HEK293 (cell line): ENCODE results near the gene GADD45GIP1.

ENCODE experiments used
- CTCF ChIA-PET: fragments of 350-600 bp; formaldehyde crosslinking; extraction: SDS; loops from one replicate; lab custom pipeline; 2021; ENCODE audit warnings: antibody characterized with exemption; lab: Yijun Ruan, JAX
- POLR2A ChIA-PET: fragments of 300-600 bp; formaldehyde crosslinking; extraction: SDS; loops from one replicate; lab custom pipeline; 2020; ENCODE audit warnings: antibody characterized with exemption, inconsistent platforms; lab: Yijun Ruan, JAX
- H3K27ac ChIP-seq: fragments of 200-500 bp; sonication (Bioruptor generic); 2 replicates; pipeline ENCODE4 v1.5.1; 2014; ENCODE audit warnings: low read depth, low read length, control low read depth, inconsistent platforms; ENCODE audit errors: extremely low read depth
- H3K36me3 ChIP-seq, 2 experiments: fragments of 200-500 bp in 1 of 2; sonication (Bioruptor generic) in 1 of 2; 1 replicate in 1 of 2; 2 replicates in 1 of 2; pipeline ENCODE4 v1.5.1; 2014 to 2017; ENCODE audit warnings: inconsistent platforms in 2 of 2, low read length in 2 of 2; ENCODE audit not compliant: control insufficient read depth in 2 of 2, insufficient read depth in 1 of 2
- H3K4me1 ChIP-seq: fragments of 200-500 bp; sonication (Bioruptor generic); 2 replicates; pipeline ENCODE4 v1.5.1; 2014; ENCODE audit warnings: mild to moderate bottlenecking, low read length, inconsistent platforms; ENCODE audit not compliant: control insufficient read depth, insufficient read depth
- H3K4me3 ChIP-seq: 2 replicates; pipeline ENCODE4 v1.5.1; 2011; ENCODE audit warnings: low read depth, mild to moderate bottlenecking, control low read depth, low read length, moderate library complexity
- H3K9me3 ChIP-seq: fragments of 200-500 bp; sonication (Bioruptor generic); 2 replicates; pipeline ENCODE4 v1.5.1; 2014; ENCODE audit warnings: low read depth, low read length, inconsistent platforms; ENCODE audit not compliant: control insufficient read depth, insufficient read depth
- GLI4 ChIP-seq: fragments of 450-650 bp; formaldehyde crosslinking; IDR thresholded peaks from 2 replicates; pipeline ENCODE4 v1.5.1; 2016; ENCODE audit warnings: missing biosample characterization, missing genetic modification characterization
- HOXD13 ChIP-seq: sonication (generic); formaldehyde crosslinking; IDR thresholded peaks from 2 replicates; pipeline ENCODE4 v1.8.0; 2022; ENCODE audit warnings: missing genetic modification reagents, borderline replicate concordance
- KLF9 ChIP-seq: fragments of 450-650 bp; formaldehyde crosslinking; IDR thresholded peaks from 2 replicates; pipeline ENCODE4 v1.5.1; 2016; ENCODE audit warnings: missing biosample characterization, missing genetic modification characterization, low read depth
- PRDM1 ChIP-seq: fragments of 450-650 bp; formaldehyde crosslinking; IDR thresholded peaks from 2 replicates; pipeline ENCODE4; 2016; ENCODE audit warnings: missing biosample characterization, missing genetic modification characterization
- ZBTB48 ChIP-seq: fragments of 450-650 bp; formaldehyde crosslinking; IDR thresholded peaks from 2 replicates; pipeline ENCODE4 v1.5.1; 2016; ENCODE audit warnings: missing biosample characterization, missing genetic modification characterization
- ZBTB8A ChIP-seq: fragments of 450-650 bp; formaldehyde crosslinking; IDR thresholded peaks from 2 replicates; pipeline ENCODE4 v1.5.1; 2016; ENCODE audit warnings: missing biosample characterization, missing genetic modification characterization
- ZFP3 ChIP-seq: fragments of 450-650 bp; formaldehyde crosslinking; IDR thresholded peaks from 2 replicates; pipeline ENCODE4 v1.5.1; 2016; ENCODE audit warnings: low read depth, missing biosample characterization, missing genetic modification characterization
- ZFP69B ChIP-seq: fragments of 450-650 bp; formaldehyde crosslinking; IDR thresholded peaks from 2 replicates; pipeline ENCODE4 v1.5.1; 2016; ENCODE audit warnings: missing biosample characterization, missing genetic modification characterization
- ZNF146 ChIP-seq: fragments of 450-650 bp; formaldehyde crosslinking; IDR thresholded peaks from 2 replicates; pipeline ENCODE4 v1.5.1; 2016; ENCODE audit warnings: missing biosample characterization, missing genetic modification characterization
- ZNF16 ChIP-seq: fragments of 450-650 bp; formaldehyde crosslinking; IDR thresholded peaks from 2 replicates; pipeline ENCODE4 v1.5.1; 2016; ENCODE audit warnings: low read depth, missing biosample characterization, missing genetic modification characterization
- ZNF18 ChIP-seq: fragments of 450-650 bp; formaldehyde crosslinking; IDR thresholded peaks from 2 replicates; pipeline ENCODE4 v1.5.1; 2016; ENCODE audit warnings: missing biosample characterization, missing genetic modification characterization
- ZNF280C ChIP-seq: fragments of 450-650 bp; formaldehyde crosslinking; IDR thresholded peaks from 2 replicates; pipeline ENCODE4 v1.5.1; 2016; ENCODE audit warnings: missing biosample characterization, missing genetic modification characterization
- ZNF350 ChIP-seq: fragments of 450-650 bp; formaldehyde crosslinking; IDR thresholded peaks from 2 replicates; pipeline ENCODE4 v1.5.0; 2017; ENCODE audit warnings: missing biosample characterization, mild to moderate bottlenecking, missing genetic modification characterization
- ZNF366 ChIP-seq: fragments of 450-650 bp; formaldehyde crosslinking; conservative IDR thresholded peaks from 2 replicates; pipeline ENCODE4 v1.5.1; 2016; ENCODE audit warnings: missing biosample characterization, missing genetic modification characterization
- ZNF513 ChIP-seq: fragments of 450-650 bp; IDR thresholded peaks from 2 replicates; pipeline ENCODE4 v1.5.1; 2018; ENCODE audit warnings: missing biosample characterization, missing genetic modification characterization
- ZNF529 ChIP-seq: fragments of 450-650 bp; formaldehyde crosslinking; IDR thresholded peaks from 2 replicates; pipeline ENCODE4 v1.5.1; 2017; ENCODE audit warnings: missing genetic modification characterization, missing biosample characterization; ENCODE audit not compliant: insufficient replicate concordance
- ZNF548 ChIP-seq: fragments of 450-650 bp; formaldehyde crosslinking; IDR thresholded peaks from 2 replicates; pipeline ENCODE4 v1.5.1; 2016; ENCODE audit warnings: missing biosample characterization, missing genetic modification characterization
- ZNF596 ChIP-seq: fragments of 450-650 bp; IDR thresholded peaks from 2 replicates; pipeline ENCODE4 v1.5.0; 2018; ENCODE audit warnings: missing biosample characterization, mild to moderate bottlenecking, missing genetic modification characterization, moderate library complexity
- ZNF600 ChIP-seq: fragments of 450-650 bp; formaldehyde crosslinking; IDR thresholded peaks from 2 replicates; pipeline ENCODE4 v1.5.1; 2016; ENCODE audit warnings: missing biosample characterization, missing genetic modification characterization
- ZNF664 ChIP-seq: fragments of 450-650 bp; formaldehyde crosslinking; IDR thresholded peaks from 2 replicates; pipeline ENCODE4 v1.5.1; 2016; ENCODE audit warnings: missing biosample characterization, missing genetic modification characterization
- ZNF670 ChIP-seq: fragments of 450-650 bp; formaldehyde crosslinking; IDR thresholded peaks from 2 replicates; pipeline ENCODE4 v1.5.1; 2016; ENCODE audit warnings: missing biosample characterization, missing genetic modification characterization, low read depth
- ZNF830 ChIP-seq: fragments of 450-650 bp; IDR thresholded peaks from 2 replicates; pipeline ENCODE4 v1.5.0; 2018; ENCODE audit warnings: missing biosample characterization, missing genetic modification characterization, low read depth, mild to moderate bottlenecking, moderate library complexity
- ZNF843 ChIP-seq: fragments of 450-650 bp; formaldehyde crosslinking; IDR thresholded peaks from 2 replicates; pipeline ENCODE4 v1.5.1; 2016; ENCODE audit warnings: missing biosample characterization, missing genetic modification characterization
- ZSCAN30 ChIP-seq: fragments of 450-650 bp; IDR thresholded peaks from 2 replicates; pipeline ENCODE4 v1.5.1; 2018; ENCODE audit warnings: missing biosample characterization, mild to moderate bottlenecking, missing genetic modification characterization, moderate library complexity
- ZXDB ChIP-seq: fragments of 450-650 bp; formaldehyde crosslinking; IDR thresholded peaks from 2 replicates; pipeline ENCODE4 v1.5.1; 2016; ENCODE audit warnings: missing biosample characterization, missing genetic modification characterization

Gene GADD45GIP1

GRCh38 chr19:12997967-12998940 is 41.2 kb upstream of the GADD45GIP1 start:
- Histone ChIP-seq H3K4me1 (no peaks in the 10 kb centered on the region), H3K27ac (no peak overlapping the region), H3K36me3 (peaks cover 0 to 6% of the 10 kb centered on the region in 2 experiments; a peak in 1 of 3 replicates)
- CTCF ChIA-PET = interaction anchor here (0.6 to 2.5 kb wide), 3 partner anchors 14 to 63 kb away, joined by 3 to 11 read pairs (median 4); no protein-coding TSS in a partner anchor
- TF ChIP-seq ZNF280C (tag by site-specific recombination) = no peak
- TF ChIP-seq ZXDB (tag by site-specific recombination) = no peak
- peak; percentile 48; the same call in 1 of the 2 replicates for TF ChIP-seq ZNF366 (tag by site-specific recombination)
- no peak for TF ChIP-seq ZSCAN30 (tag by site-specific recombination)
- TF ChIP-seq ZNF664 (tag by site-specific recombination) = no peak
- TF ChIP-seq ZNF830 = no peak
- TF ChIP-seq ZFP3 (tag by site-specific recombination) = no peak
- TF ChIP-seq ZNF18 (tag by site-specific recombination) = peak; percentile 68
- TF ChIP-seq ZBTB8A = no peak
- peak; percentile 32; the same call in 1 of the 2 replicates for TF ChIP-seq PRDM1 (tag by site-specific recombination)
- TF ChIP-seq ZNF596 = peak; percentile 79
- no peak for TF ChIP-seq KLF9 (tag by site-specific recombination)
- no peak for TF ChIP-seq ZNF513 (tag by site-specific recombination)
- peak; percentile 30; the same call in 1 of the 2 replicates for TF ChIP-seq ZNF600 (tag by site-specific recombination)
- no peak for TF ChIP-seq ZNF16
- TF ChIP-seq ZFP69B (tag by site-specific recombination) = no peak
- no peak for TF ChIP-seq ZNF843 (tag by site-specific recombination)
- no peak for TF ChIP-seq ZNF548 (tag by site-specific recombination)
- TF ChIP-seq, all 188 proteins: peak for 5
- Histone ChIP-seq H3K9me3 (no peaks in the 10 kb centered on the region), H3K4me3 (no peak overlapping the region)
- POLR2A ChIA-PET = no interaction called here

- POLR2A ChIA-PET = no interaction called here
- Histone ChIP-seq H3K27ac (no peak overlapping the region), H3K36me3 (peaks cover 0 to 6% of the 10 kb centered on the region in 2 experiments; a peak in 1 of 3 replicates), H3K9me3 (no peaks in the 10 kb centered on the region), H3K4me1 (no peaks in the 10 kb centered on the region), H3K4me3 (no peak overlapping the region)
- TF ChIP-seq HOXD13 (CRISPR knock-in tag) (no peak), GLI4 (tag by site-specific recombination) (no peak), ZNF18 (tag by site-specific recombination) (peak; percentile 62; the same call in 1 of the 2 replicates), ZNF529 (no peak), ZBTB48 (tag by site-specific recombination) (0 out of 2 replicates have a peak, but pooled peaks have one; percentile 16), ZNF146 (tag by site-specific recombination) (no peak), ZNF350 (tag by site-specific recombination) (no peak), ZNF670 (tag by site-specific recombination) (no peak)
- CTCF ChIA-PET = interaction anchor here (2.5 kb wide), 1 partner anchor 64 kb away, joined by 11 read pairs; no protein-coding TSS in a partner anchor
Measured at GRCh38 chr19:12997179-12997966, 40.4 kb upstream of the GADD45GIP1 start.
